Measurements from ENCODE around the gene PPARD. TPM values are rescaled to one million over a fixed set of nuclear protein-coding genes. Genes with fewer than 3 reads are reported as not detected.
"Not testable (repeated sequence)": the region's sequence is repeated elsewhere in the genome, so short reads cannot be mapped to it uniquely, and the experiment has no call there.

The PPARD gene
- total RNA-seq, 1 donor from 2014 or later: 19.0 TPM

GRCh38 chr6:35427435-35427834 is 85.1 kb downstream of the PPARD start:
- Mint-ChIP-seq H3K4me1 (peaks cover 7% of the 10 kb centered on the region), H3K27me3 (no peaks in the 10 kb centered on the region)

GRCh38 chr6:35427851-35428321 is 85.5 kb downstream of the PPARD start:
- peaks cover 7% of the 10 kb centered on the region for H3K4me1 Mint-ChIP-seq
- no peaks in the 10 kb centered on the region for H3K27me3 Mint-ChIP-seq
- H3K9me3 Mint-ChIP-seq: peaks cover 9% of the 10 kb centered on the region
- DNase-seq: no peak
- no peak overlapping the region for H3K27ac Mint-ChIP-seq
- H3K36me3 Mint-ChIP-seq (ENCODE audit: low read depth): peaks cover 38% of the 10 kb centered on the region
- H3K4me3 Mint-ChIP-seq: no peak overlapping the region
- intact Hi-C loops (cut with micrococcal nuclease): no loop called here

More at GRCh38 chr6:35427435-35427834, 85.1 kb downstream of the PPARD start:
- no peak for DNase-seq
- intact Hi-C loops (cut with micrococcal nuclease): no loop called here
- Mint-ChIP-seq H3K4me3 (no peak overlapping the region), H3K36me3 (ENCODE audit: low read depth) (peaks cover 39% of the 10 kb centered on the region), H3K9me3 (peaks cover 9% of the 10 kb centered on the region), H3K27ac (no peak overlapping the region)

GRCh38 chr6:35428421-35429149 is 86.2 kb downstream of the PPARD start:
- Mint-ChIP-seq H3K27ac (no peak overlapping the region), H3K4me3 (no peak overlapping the region), H3K9me3 (peaks cover 9% of the 10 kb centered on the region), H3K4me1 (peaks cover 7% of the 10 kb centered on the region), H3K27me3 (no peaks in the 10 kb centered on the region), H3K36me3 (ENCODE audit: low read depth) (peaks cover 36% of the 10 kb centered on the region)
- no peak for DNase-seq
- intact Hi-C loops (cut with micrococcal nuclease): no loop called here

- DNase-seq: no peak
- Mint-ChIP-seq H3K4me1 (peaks cover 7% of the 10 kb centered on the region), H3K27ac (no peak overlapping the region), H3K27me3 (no peaks in the 10 kb centered on the region), H3K9me3 (peaks cover 9% of the 10 kb centered on the region), H3K36me3 (ENCODE audit: low read depth) (peaks cover 35% of the 10 kb centered on the region), H3K4me3 (no peak overlapping the region)
- intact Hi-C loops (cut with micrococcal nuclease): no loop called here
Observed at GRCh38 chr6:35429463-35429862, 87.1 kb downstream of the PPARD start.

GRCh38 chr6:35432291-35432690 is 89.9 kb downstream of the PPARD start:
- H3K36me3 Mint-ChIP-seq (ENCODE audit: low read depth): peaks cover 17% of the 10 kb centered on the region
- H3K27ac Mint-ChIP-seq: no peak overlapping the region
- H3K4me3 Mint-ChIP-seq: no peak overlapping the region
- H3K9me3 Mint-ChIP-seq: peaks cover 9% of the 10 kb centered on the region
- no peak for DNase-seq
- no peaks in the 10 kb centered on the region for H3K27me3 Mint-ChIP-seq
- intact Hi-C loops (cut with micrococcal nuclease): no loop called here
- H3K4me1 Mint-ChIP-seq: no peaks in the 10 kb centered on the region

GRCh38 chr6:35432702-35433101 is 90.3 kb downstream of the PPARD start:
- H3K36me3 Mint-ChIP-seq (ENCODE audit: low read depth): peaks cover 17% of the 10 kb centered on the region
- DNase-seq; H3K4me1 Mint-ChIP-seq; intact Hi-C loops (cut with micrococcal nuclease); H3K27me3 Mint-ChIP-seq; H3K4me3 Mint-ChIP-seq; H3K9me3 Mint-ChIP-seq; H3K27ac Mint-ChIP-seq: not testable (repeated sequence)

GRCh38 chr6:35435074-35435837 is 92.9 kb downstream of the PPARD start:
- Mint-ChIP-seq H3K9me3 (no peaks in the 10 kb centered on the region), H3K27ac (no peak overlapping the region), H3K4me3 (no peak overlapping the region), H3K27me3 (no peaks in the 10 kb centered on the region), H3K36me3 (ENCODE audit: low read depth) (no peaks in the 10 kb centered on the region), H3K4me1 (no peaks in the 10 kb centered on the region)
- intact Hi-C loops (cut with micrococcal nuclease): no loop called here
- DNase-seq: no peak

- no peaks in the 10 kb centered on the region for H3K36me3 Mint-ChIP-seq (ENCODE audit: low read depth)
Observed at GRCh38 chr6:35436071-35436857, 93.9 kb downstream of the PPARD start.

GRCh38 chr6:35438378-35439065 is 96.2 kb downstream of the PPARD start:
- H3K36me3 Mint-ChIP-seq (ENCODE audit: low read depth); H3K9me3 Mint-ChIP-seq; H3K27me3 Mint-ChIP-seq; H3K4me1 Mint-ChIP-seq; DNase-seq; H3K27ac Mint-ChIP-seq; intact Hi-C loops (cut with micrococcal nuclease); H3K4me3 Mint-ChIP-seq: not testable (repeated sequence)

More at GRCh38 chr6:35436071-35436857, 93.9 kb downstream of the PPARD start:
- no peak overlapping the region for H3K4me3 Mint-ChIP-seq
- H3K9me3 Mint-ChIP-seq: no peaks in the 10 kb centered on the region
- no peak overlapping the region for H3K27ac Mint-ChIP-seq
- intact Hi-C loops (cut with micrococcal nuclease): no loop called here
- no peak for DNase-seq
- H3K4me1 Mint-ChIP-seq: no peaks in the 10 kb centered on the region
- H3K27me3 Mint-ChIP-seq: no peaks in the 10 kb centered on the region

GRCh38 chr6:35439308-35439707 is 97.0 kb downstream of the PPARD start:
- DNase-seq: no peak
- Mint-ChIP-seq H3K36me3 (ENCODE audit: low read depth) (no peaks in the 10 kb centered on the region), H3K4me3 (no peak overlapping the region), H3K9me3 (no peaks in the 10 kb centered on the region), H3K4me1 (no peaks in the 10 kb centered on the region), H3K27ac (no peak overlapping the region), H3K27me3 (no peaks in the 10 kb centered on the region)
- intact Hi-C loops (cut with micrococcal nuclease): no loop called here

- no peak overlapping the region for H3K27ac Mint-ChIP-seq
- no peaks in the 10 kb centered on the region for H3K27me3 Mint-ChIP-seq
- no peak overlapping the region for H3K4me3 Mint-ChIP-seq
- peaks cover 5% of the 10 kb centered on the region for H3K4me1 Mint-ChIP-seq
- intact Hi-C loops (cut with micrococcal nuclease): no loop called here
- no peaks in the 10 kb centered on the region for H3K9me3 Mint-ChIP-seq
- no peaks in the 10 kb centered on the region for H3K36me3 Mint-ChIP-seq (ENCODE audit: low read depth)
- DNase-seq: no peak
Observed at GRCh38 chr6:35441205-35441604, 98.8 kb downstream of the PPARD start.

- Mint-ChIP-seq H3K36me3 (ENCODE audit: low read depth) (no peaks in the 10 kb centered on the region), H3K4me1 (peaks cover 7% of the 10 kb centered on the region), H3K27me3 (no peaks in the 10 kb centered on the region), H3K9me3 (no peaks in the 10 kb centered on the region), H3K27ac (no peak overlapping the region), H3K4me3 (no peak overlapping the region)
- no peak for DNase-seq
- intact Hi-C loops (cut with micrococcal nuclease): no loop called here
Observed at GRCh38 chr6:35441642-35442041, 99.3 kb downstream of the PPARD start.

- Mint-ChIP-seq H3K4me1 (peaks cover 7% of the 10 kb centered on the region), H3K36me3 (ENCODE audit: low read depth) (no peaks in the 10 kb centered on the region), H3K4me3 (no peak overlapping the region), H3K9me3 (no peaks in the 10 kb centered on the region), H3K27ac (no peak overlapping the region), H3K27me3 (no peaks in the 10 kb centered on the region)
- no peak for DNase-seq
- intact Hi-C loops (cut with micrococcal nuclease): no loop called here
Observed at GRCh38 chr6:35442693-35443092, 100.3 kb downstream of the PPARD start.
